Astrocyte (in vitro differentiated cells and primary cell): ENCODE measurements around the gene KRT6C. TPM values are rescaled to one million over a fixed set of nuclear protein-coding genes. Genes with fewer than 3 reads are reported as not detected.
A peak's percentile ranks its signal among the peaks of the same experiment; 100 is the strongest.

Experiments
- DNase-seq: peaks from one replicate; pipeline ENCODE4 v3.0.0-alpha.2; 2010; ENCODE audit warnings: low read depth
- FAIRE-seq: peaks from 2 replicates; lab custom pipeline; 2011; peaks lifted over from hg19 to GRCh38; lab: Jason Lieb, UNC
- H2AFZ ChIP-seq: 2 replicates; pipeline ENCODE4 v1.6.0; 2012; ENCODE audit warnings: low read depth, low read length, inconsistent platforms
- H3K27ac ChIP-seq: 2 replicates; pipeline ENCODE4 v1.5.1; 2011; ENCODE audit warnings: low read depth, low read length, inconsistent platforms
- H3K27me3 ChIP-seq: 2 replicates; pipeline ENCODE4 v1.6.0; 2011; ENCODE audit warnings: low read length, inconsistent platforms; ENCODE audit not compliant: insufficient read depth
- H3K36me3 ChIP-seq: 2 replicates; pipeline ENCODE4 v1.5.1; 2011; ENCODE audit warnings: low read length, inconsistent platforms; ENCODE audit not compliant: insufficient read depth
- H3K4me1 ChIP-seq: 2 replicates; pipeline ENCODE4 v1.5.1; 2011; ENCODE audit warnings: low read length, inconsistent platforms; ENCODE audit not compliant: insufficient read depth
- H3K4me2 ChIP-seq: 2 replicates; pipeline ENCODE4 v1.6.0; 2012; ENCODE audit warnings: low read length, inconsistent platforms
- H3K4me3 ChIP-seq: 2 replicates; pipeline ENCODE4 v1.5.1; 2011; ENCODE audit warnings: low read depth, mild to moderate bottlenecking, low read length, inconsistent platforms; ENCODE audit not compliant: insufficient read depth
- H3K79me2 ChIP-seq: 2 replicates; pipeline ENCODE4 v1.6.0; 2012; ENCODE audit warnings: mild to moderate bottlenecking, low read length, inconsistent platforms; ENCODE audit not compliant: insufficient read depth
- H3K9ac ChIP-seq: 2 replicates; pipeline ENCODE4 v1.6.0; 2012; ENCODE audit warnings: mild to moderate bottlenecking, low read length, inconsistent platforms
- H3K9me3 ChIP-seq: 2 replicates; pipeline ENCODE4 v1.5.1; 2012; ENCODE audit warnings: low read depth, mild to moderate bottlenecking, low read length, inconsistent platforms; ENCODE audit not compliant: insufficient read depth
- H4K20me1 ChIP-seq: 2 replicates; pipeline ENCODE4 v1.6.0; 2012; ENCODE audit warnings: low read length, inconsistent platforms; ENCODE audit not compliant: insufficient read depth
- H3K27ac Mint-ChIP-seq: one replicate; pipeline ENCODE4 v1.8.0; 2021; ENCODE audit warnings: mild to moderate bottlenecking, mixed read lengths; ENCODE audit not compliant: unreplicated experiment
- H3K27me3 Mint-ChIP-seq: one replicate; pipeline ENCODE4 v1.8.0; 2021; ENCODE audit warnings: low read depth, mixed read lengths; ENCODE audit not compliant: unreplicated experiment
- H3K36me3 Mint-ChIP-seq: one replicate; pipeline ENCODE4 v1.8.0; 2021; ENCODE audit warnings: low read depth, mixed read lengths; ENCODE audit not compliant: unreplicated experiment
- H3K4me1 Mint-ChIP-seq: one replicate; pipeline ENCODE4 v1.8.0; 2021; ENCODE audit warnings: low read depth, mixed read lengths; ENCODE audit not compliant: unreplicated experiment
- H3K4me3 Mint-ChIP-seq: one replicate; pipeline ENCODE4 v1.8.0; 2021; ENCODE audit warnings: mild to moderate bottlenecking, moderate library complexity, mixed read lengths; ENCODE audit not compliant: unreplicated experiment
- H3K9me3 Mint-ChIP-seq: one replicate; pipeline ENCODE4 v1.8.0; 2021; ENCODE audit warnings: mild to moderate bottlenecking, mixed read lengths; ENCODE audit not compliant: unreplicated experiment
- EZH2 ChIP-seq: IDR thresholded peaks from 2 replicates; pipeline ENCODE4 v1.6.1; 2012; ENCODE audit warnings: mild to moderate bottlenecking, low read length, inconsistent platforms; ENCODE audit not compliant: insufficient read depth
- total RNA-seq: library from RNA; stranded (reverse); gene quantifications from 2 replicates; pipeline ENCODE4 v1.2.1, GENCODE V29; 2021
- TF ChIP-seq, protein P1 (sequence below): IDR thresholded peaks from 2 replicates; pipeline ENCODE4 v1.5.1; 2011; ENCODE audit warnings: low read depth, mild to moderate bottlenecking, inconsistent platforms, low read length, moderate library complexity; ENCODE audit not compliant: insufficient read depth

The KRT6C gene
- total RNA-seq, 1 donor from 2014 or later, result not detected

DNA sequence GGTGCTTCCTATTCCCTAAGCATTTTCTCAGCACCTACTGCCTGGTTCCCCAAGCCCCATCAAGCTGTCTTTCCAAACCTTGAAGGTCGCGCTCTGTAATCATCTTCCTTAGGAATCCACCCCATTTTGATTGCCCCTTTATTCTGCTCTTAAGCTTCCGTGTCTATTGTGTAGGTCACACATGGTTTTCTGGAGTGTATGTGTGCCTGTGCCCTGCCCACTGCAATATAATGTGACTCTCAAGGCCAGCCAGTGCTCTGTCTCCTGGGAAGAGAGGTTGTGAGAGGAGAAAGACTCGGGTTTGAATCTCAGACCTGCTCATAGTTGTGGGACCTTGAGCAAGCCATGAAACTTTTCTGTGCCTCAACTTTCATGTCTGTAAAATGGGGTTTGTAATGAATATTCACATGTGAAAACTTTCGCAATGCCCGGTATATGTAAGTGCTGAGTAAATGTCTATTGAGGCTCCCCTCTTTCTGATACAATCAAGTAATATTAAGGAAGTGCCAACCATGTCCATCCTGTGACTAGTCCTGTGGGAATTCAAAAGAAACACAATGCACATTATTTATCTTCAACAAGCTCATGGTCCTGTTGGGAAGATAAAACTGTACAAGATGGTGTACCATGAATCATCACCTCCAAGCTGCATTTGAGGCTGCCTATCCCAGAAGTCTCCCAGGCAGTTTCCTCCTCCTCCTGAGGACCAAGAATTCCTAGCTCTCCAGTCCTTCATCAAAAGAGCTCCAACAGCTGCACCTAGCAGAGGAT lies 38.7 kb downstream of the KRT6C start:
- Histone ChIP-seq H3K27ac (peak overlapping the region; percentile 16), H3K4me1 (peaks cover 13% of the 10 kb centered on the region), H3K36me3 (no peaks in the 10 kb centered on the region), H3K27me3 (peaks cover 10% of the 10 kb centered on the region), H3K4me3 (no peak overlapping the region), H2AFZ (no peak overlapping the region), H3K9ac (no peak overlapping the region), H3K79me2 (no peaks in the 10 kb centered on the region), H3K9me3 (no peaks in the 10 kb centered on the region), H3K4me2 (no peak overlapping the region), H4K20me1 (no peaks in the 10 kb centered on the region)
- TF ChIP-seq, protein P1, sequence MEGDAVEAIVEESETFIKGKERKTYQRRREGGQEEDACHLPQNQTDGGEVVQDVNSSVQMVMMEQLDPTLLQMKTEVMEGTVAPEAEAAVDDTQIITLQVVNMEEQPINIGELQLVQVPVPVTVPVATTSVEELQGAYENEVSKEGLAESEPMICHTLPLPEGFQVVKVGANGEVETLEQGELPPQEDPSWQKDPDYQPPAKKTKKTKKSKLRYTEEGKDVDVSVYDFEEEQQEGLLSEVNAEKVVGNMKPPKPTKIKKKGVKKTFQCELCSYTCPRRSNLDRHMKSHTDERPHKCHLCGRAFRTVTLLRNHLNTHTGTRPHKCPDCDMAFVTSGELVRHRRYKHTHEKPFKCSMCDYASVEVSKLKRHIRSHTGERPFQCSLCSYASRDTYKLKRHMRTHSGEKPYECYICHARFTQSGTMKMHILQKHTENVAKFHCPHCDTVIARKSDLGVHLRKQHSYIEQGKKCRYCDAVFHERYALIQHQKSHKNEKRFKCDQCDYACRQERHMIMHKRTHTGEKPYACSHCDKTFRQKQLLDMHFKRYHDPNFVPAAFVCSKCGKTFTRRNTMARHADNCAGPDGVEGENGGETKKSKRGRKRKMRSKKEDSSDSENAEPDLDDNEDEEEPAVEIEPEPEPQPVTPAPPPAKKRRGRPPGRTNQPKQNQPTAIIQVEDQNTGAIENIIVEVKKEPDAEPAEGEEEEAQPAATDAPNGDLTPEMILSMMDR, result no peak
- no peak for TF ChIP-seq EZH2
- Mint-ChIP-seq H3K4me3 (no peak overlapping the region), H3K36me3 (no peaks in the 10 kb centered on the region), H3K9me3 (peaks cover 2% of the 10 kb centered on the region), H3K27me3 (peaks cover 38% of the 10 kb centered on the region), H3K4me1 (peaks cover 27% of the 10 kb centered on the region), H3K27ac (no peak overlapping the region)
- DNase-seq, result peak; percentile 68
- FAIRE-seq, result no peak

DNA sequence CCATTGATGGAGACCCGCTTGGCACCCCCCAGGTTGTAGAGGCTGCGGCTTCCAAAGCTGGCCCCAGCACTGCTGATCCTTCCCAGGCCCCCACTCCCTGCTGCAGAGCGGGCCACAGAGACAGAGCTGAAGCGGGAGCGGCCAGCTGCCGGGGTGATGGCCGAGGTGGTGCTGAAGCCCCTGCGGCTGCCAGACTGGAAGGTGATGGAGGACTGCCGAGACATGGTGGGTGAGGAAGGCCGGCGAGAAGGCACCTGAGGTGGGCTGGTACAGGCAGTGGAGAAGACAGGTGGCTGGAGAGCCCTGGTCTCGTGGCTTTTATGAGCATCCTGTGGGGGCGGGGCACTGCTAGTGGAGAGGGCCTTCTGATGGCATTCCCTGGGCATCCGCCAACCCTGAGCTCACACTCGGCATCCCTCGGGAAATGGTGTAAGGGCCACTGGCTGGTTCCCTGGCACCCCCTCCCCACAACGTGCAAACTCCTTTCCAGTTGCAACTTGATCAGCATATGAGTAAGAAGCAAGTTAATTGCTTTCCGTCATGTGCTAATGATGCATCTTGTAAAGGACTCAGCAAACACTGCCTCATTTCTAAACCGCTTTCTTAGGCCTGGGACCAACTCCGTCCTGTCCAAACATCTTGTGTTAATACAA lies 39.4 kb downstream of the KRT6C start, which contains the start of gene KRT75:
KRT75 (minus strand) TSS at position 291 of the 653 bp plus-strand sequence; CDS start at position 224, 67 bp downstream.
- FAIRE-seq (no peak), DNase-seq (peak; percentile 67)
- Histone ChIP-seq H3K9ac (no peak within 1 kb of the TSS), H3K4me1 (peaks cover 11% of the 10 kb centered on the region), H3K36me3 (no peaks in the 10 kb centered on the region), H3K27ac (no peak within 1 kb of the TSS), H4K20me1 (no peaks in the 10 kb centered on the region), H3K9me3 (no peaks in the 10 kb centered on the region), H3K4me3 (no peak within 1 kb of the TSS), H3K27me3 (peaks cover 17% of the 10 kb centered on the region), H2AFZ (no peak within 1 kb of the TSS), H3K79me2 (no peaks in the 10 kb centered on the region), H3K4me2 (no peak within 1 kb of the TSS)
- peaks cover 24% of the 10 kb centered on the region for H3K4me1 Mint-ChIP-seq
- H3K9me3 Mint-ChIP-seq, result peaks cover 2% of the 10 kb centered on the region
- H3K4me3 Mint-ChIP-seq, result no peak within 1 kb of the TSS
- TF ChIP-seq, protein P1, result no peak
- TF ChIP-seq EZH2, result no peak
- H3K27ac Mint-ChIP-seq, result no peak within 1 kb of the TSS
- peaks cover 46% of the 10 kb centered on the region for H3K27me3 Mint-ChIP-seq
- no peaks in the 10 kb centered on the region for H3K36me3 Mint-ChIP-seq
